Posterior cingulate gyrus (tissue), 11 donors: Measurements from ENCODE around the gene ZNF318.
A peak's percentile ranks its signal among the peaks of the same experiment; 100 is the strongest.
"Not testable (repeated sequence)": the region's sequence is repeated elsewhere in the genome, so short reads cannot be mapped to it uniquely, and the experiment has no call there.

ENCODE experiments used
- DNase-seq, 10 donors: peaks; one replicate each; pipeline versions ENCODE4 v3.0.0 to v3.0.0-alpha.2; 2020 to 2021; ENCODE audit warnings: mixed read lengths in 3 of 10
- intact Hi-C: fragments of 100-400 bp; cut with DNase I; formaldehyde crosslinking; loops from one replicate; pipeline ENCODE4 v1.15.1; 2023

Gene ZNF318

DNA sequence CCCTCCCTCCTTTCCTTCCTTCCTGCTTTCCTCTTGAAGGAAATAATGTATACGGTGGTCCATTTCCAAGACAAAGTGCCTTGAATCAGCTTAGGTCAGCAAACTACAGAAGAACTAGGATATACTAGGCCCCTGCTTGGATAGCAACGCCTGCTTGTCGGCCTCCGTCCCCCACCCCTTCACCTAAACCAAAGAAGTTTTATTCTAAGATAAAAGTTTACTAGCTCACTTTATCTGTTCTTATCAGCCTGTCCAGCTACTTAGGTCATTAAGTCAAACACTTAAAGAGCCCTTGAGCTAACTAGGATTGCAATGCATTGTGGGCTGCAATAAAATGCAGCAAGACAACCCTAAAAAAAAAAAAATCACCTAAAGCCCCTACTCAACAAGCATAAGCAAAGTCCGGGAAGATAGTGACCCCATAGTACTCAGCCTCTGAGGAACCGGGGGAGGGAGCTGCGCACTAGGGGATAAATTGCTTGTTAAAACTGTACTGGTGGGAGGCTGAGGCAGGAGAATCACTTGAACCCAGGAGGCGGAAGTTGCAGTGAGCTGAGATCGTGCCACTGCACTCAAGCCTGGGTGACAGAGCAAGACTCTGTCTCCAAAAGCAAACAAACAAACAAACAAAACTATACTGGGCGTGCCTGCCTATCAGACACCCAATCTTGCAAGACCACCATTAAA, 21.4 kb upstream of the ZNF318 start:
- DNase-seq, intact Hi-C loops: not testable (repeated sequence)

DNA sequence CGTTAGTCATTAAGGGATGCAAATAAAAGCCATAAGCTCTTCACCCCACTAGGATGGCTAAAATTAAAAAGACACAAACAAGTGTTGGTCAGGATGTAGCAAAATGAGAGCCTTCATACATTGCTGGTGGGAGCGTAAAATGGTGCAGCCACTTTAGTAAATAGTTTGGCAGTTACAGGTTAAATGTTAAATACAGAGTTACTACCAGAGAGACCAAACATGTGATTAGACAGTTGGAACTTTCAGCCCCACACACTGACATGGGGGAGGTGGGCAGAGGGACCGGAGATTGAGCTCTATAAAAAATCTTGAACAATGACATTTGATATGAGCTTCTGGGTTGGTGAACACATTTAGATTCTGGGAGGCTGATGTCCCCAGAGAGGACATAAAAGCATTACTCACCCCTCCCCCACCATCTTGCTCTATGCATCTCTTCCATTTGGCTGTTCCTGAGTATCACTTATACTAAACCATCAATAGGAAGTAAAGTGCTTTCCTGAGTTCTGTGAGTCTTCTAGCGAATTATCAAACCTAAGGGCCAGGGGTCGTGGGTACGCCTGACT, 20.4 kb upstream of the ZNF318 start:
- no peak for DNase-seq
- intact Hi-C loops, result no loop called here

DNA sequence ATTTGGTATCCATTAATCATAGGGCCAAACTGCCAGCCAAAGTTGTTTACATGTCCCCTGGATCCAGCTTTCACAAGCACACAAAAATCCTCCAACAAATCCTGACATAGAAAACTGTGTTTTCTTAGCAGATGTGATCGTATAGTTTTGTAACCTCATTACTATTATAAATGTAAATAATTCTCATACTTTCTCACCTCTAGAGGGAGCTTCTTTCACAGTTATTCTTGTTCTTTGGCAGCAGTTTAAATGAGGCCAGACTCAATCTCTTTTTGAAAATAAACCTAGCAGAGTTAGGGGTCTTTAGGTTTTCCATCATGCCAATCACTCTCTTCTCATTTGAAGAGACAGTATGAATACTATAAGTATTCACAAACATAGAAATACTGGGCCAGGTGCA, 17.0 kb upstream of the ZNF318 start:
- intact Hi-C loops, result no loop called here
- no peak for DNase-seq

DNA sequence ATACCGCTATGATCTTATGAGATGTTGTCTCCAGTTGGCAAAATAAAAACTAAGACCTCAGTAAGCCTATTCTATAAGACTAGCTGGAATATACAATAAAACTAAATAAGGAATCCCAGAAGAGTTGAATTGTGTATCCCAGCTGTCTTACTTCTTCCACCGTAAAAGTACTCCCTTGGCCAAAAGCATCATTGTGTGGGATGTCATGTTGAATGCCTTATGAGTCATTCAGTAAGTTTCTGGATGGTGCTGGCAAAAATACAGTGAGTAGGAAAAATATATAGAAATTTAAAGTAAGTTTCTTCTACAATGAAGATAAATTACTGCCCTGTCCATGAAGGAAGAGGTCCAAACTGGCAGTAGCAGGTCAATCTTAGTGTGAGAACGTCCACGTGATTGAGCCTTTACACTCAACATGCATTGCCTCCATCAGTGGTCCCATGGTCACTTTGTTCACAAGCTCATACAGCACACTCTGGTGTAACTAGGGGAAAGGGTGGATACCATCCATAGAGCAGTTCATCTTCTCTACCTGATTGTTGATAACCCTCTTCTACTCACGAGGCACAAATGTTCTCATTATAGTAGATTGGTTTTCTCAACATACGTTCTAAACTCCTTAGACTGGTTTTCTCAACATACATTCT, 13.7 kb upstream of the ZNF318 start:
- intact Hi-C loops, result no loop called here

DNA sequence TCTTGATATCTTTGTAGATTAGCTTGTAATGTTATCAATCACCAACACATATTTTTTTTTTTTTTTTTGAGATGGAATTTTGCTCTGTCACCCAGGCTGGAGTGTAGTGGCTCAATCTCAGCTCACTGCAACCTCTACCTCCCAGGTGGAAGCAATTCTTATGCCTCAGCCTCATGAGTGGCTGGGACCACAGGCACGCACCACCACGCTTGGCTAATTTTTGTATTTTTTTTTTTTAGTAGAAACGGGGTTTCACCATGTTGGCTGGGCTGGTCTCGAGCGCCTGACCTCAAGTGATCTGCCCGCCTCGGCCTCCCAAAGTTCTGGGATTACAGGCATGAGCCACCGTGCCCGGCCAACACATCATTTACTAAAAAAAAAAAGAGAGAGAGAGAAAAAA, 11.4 kb upstream of the ZNF318 start:
- DNase-seq, intact Hi-C loops: not testable (repeated sequence)

More for the DNA sequence above, 13.7 kb upstream of the ZNF318 start:
- no peak for DNase-seq

DNA sequence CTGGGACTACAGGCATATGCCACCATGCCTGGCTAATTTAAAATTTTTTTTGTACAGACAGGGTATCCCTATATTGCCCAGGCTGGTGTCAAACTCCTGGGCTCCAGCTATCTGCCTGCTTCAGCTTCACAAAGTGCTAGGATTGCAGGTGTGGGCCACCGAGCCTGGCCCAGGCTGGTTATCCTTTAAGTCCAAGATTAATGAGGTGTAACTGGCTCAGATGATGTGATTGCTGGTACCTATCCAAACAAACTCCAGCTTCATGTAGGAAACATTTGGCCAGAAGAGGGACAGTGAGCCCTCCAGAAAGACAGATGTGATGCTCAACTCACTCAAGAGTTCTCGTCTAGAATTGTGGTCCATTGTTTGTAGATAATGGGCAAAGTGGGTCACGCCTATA, 9.2 kb upstream of the ZNF318 start:
- intact Hi-C loops, result loop anchor here (10.0 kb wide), 1 partner anchor 46 kb away; the partner anchor contains the start of gene ABCC10
- DNase-seq, result no peak

DNA sequence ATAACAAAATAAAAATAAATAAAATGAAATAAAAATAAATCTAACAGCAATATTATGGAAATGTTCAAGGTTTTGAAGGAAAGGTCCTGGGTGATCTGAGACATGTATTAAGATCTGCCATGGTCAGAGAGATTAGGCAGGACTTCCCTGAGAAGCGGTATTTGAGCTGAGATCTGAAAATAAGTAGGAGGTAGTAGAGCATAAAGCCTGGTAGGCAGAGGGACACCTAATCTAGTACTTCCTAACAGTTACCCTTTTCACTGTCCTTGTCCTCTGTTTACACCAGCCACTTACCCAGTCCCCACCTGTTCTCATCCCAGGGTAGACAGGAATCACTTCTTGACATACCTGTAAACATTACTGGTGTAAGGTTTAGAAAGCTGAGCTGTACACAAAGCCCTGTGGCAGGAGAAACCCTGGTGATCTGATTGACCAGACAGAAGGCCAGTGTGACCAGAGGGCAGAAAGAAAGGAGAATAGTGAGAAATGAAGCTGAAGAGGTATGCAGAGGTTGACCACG, 8.3 kb upstream of the ZNF318 start:
- DNase-seq, result no peak
- intact Hi-C loops, result loop anchor here (10.0 kb wide), 1 partner anchor 47 kb away; the partner anchor contains the start of gene ABCC10

DNA sequence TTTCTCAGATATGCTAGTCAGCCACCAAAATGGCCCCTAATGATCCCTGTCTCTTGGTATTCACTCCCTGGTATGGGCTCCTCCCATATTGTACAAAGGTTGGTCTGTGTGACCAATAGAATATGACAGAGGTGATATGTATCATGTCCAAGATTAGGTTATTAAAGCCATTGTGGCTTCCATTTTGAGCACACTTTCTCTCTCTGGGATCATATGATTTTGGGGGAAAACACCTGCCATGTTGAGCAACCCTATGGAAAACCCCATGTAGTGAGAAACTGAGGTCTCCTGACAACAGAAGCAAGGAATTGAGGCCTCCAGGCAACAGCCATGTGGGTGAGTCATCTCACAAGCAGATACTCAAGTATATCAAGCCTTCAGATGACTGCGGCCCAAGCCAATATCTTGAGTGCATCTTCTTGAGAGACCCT, 7.1 kb upstream of the ZNF318 start:
- DNase-seq, result no peak
- intact Hi-C loops, result loop anchor here (10.0 kb wide), 1 partner anchor 48 kb away; the partner anchor contains the start of gene ABCC10

DNA sequence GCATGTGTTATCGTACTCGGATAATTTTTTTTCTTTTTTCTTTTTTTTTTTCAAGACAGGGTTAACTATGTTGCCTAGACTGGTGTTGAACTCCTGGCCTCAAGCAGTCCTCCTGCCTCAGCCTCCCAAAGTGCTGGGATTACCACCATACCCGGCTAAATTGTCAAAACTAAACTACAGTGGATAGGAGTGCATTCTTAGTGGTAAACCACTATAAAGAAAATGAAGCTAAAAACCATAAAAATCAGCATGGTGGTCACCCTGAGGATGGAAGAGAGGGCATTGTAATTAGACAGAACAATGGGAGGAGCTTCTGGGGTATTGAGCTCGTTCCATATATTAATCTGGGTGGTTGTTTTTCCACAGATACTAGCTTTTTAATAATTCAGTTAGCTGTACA, 6.2 kb upstream of the ZNF318 start:
- no peak for DNase-seq
- intact Hi-C loops, result loop anchor here (10.0 kb wide), 1 partner anchor 49 kb away; the partner anchor contains the start of gene ABCC10

DNA sequence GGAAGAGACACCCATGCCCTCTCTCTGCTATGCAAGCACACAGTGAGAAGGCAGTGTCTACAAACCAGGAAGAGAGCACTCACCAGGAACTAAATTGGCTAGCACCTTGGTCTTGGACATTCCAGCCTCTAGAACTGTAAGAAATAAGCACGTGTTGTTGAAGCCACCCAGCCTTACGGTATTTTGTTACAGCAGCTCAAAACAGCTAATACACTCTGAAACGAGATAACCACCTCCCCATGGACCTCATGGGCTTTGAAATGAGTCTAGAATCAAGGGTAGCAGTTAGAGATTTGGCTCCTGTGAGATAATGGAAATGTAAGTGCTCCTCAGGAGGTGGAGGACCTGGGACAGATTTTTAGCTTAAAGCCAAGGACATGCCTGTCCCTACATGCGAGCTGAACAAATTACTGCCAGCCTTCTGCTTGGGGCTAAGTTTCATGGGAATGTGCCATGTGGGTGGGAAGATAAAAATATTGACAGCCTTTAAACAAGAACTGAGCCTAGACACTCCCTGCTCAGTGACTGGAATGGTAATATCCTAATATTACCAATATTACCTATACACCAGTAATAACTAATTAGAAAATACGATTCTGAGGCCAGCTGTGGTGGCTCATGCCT, 3.9 kb upstream of the ZNF318 start:
- intact Hi-C loops, result loop anchor here (10.0 kb wide), 1 partner anchor 51 kb away; the partner anchor contains the start of gene ABCC10

DNA sequence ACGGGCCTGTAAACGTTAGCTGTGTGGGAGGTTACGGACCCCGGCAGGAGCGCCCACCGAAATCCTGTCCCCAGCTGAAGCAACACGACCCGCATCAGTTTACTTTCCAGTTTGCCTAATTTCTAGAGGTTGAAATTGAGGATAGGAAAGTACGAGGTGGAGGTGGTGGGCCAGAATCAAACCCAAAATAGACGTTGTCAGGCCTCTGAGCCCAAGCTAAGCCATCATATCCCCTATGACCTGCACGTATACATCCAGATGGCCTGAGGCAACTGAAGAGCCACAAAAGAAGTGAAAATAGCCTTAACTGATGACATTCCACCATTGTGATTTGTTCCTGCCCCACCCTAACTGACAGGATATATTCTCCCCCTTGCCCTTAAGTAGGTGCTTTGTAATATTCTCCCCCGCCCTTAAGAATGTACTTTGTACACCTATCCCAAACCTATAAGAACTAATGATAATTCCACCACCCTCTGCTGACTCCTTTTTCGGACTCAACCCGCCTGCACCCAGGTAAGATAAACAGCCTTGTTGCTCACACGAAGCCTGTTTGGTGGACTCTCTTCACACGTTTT, 645 bp upstream of the ZNF318 start:
- intact Hi-C loops, result loop anchor here (10.0 kb wide), 1 partner anchor 55 kb away; the partner anchor contains the start of gene ABCC10

More for the DNA sequence above, 3.9 kb upstream of the ZNF318 start:
- no peak for DNase-seq

DNA sequence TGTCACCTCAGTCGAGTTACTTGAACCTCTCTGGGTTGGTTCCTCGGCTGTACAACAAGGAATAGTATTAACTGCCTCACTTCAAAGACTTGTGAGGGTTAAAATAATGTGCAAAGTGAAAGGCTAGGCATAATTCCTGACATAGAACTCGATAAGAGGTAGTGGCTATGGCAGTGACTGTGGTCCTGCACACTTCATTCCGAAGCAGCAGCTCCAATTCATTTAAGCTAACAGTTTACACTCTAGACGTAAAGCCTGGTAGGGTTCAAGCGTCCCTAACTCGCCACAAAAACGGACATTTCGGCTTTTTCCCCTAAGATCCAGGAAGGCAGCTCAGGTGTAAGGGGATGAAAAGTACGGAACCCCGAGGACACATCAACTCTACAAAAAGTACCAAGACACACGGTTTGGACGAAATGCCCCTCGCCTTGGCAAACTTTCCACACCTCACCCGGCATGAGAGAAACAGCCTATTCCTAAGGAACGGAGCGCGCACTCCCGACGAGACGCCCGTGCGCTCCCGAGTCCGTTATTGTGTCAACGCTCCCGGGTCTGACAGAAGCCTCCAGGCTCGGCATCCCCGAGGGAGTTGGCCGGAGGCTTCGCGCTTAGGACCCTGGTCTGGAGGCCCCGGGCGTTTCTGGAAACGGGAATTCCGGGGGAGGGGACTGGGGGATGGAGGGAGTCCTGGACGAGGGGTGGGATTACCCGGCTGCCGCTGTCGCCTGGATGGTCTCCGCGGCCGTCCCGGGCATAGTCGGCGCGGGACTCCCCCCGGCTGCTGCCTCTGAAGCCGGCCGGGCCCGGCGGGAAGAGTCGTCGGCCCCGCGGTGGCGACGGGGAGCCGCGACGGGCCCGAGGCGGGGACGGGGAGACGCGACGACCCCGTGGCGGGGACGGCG, 937 bp downstream of the ZNF318 start:
- DNase-seq, result peak in 9 of 10 donors; percentile 15 to 91 (median 28)
- intact Hi-C loops, result loop anchor here (5.0 kb wide), 2 partner anchors 149 to 196 kb away; partner anchors contain the start of genes POLR1C, SRF and YIPF3

More for the DNA sequence above, 645 bp upstream of the ZNF318 start:
- not testable (repeated sequence) for DNase-seq

DNA sequence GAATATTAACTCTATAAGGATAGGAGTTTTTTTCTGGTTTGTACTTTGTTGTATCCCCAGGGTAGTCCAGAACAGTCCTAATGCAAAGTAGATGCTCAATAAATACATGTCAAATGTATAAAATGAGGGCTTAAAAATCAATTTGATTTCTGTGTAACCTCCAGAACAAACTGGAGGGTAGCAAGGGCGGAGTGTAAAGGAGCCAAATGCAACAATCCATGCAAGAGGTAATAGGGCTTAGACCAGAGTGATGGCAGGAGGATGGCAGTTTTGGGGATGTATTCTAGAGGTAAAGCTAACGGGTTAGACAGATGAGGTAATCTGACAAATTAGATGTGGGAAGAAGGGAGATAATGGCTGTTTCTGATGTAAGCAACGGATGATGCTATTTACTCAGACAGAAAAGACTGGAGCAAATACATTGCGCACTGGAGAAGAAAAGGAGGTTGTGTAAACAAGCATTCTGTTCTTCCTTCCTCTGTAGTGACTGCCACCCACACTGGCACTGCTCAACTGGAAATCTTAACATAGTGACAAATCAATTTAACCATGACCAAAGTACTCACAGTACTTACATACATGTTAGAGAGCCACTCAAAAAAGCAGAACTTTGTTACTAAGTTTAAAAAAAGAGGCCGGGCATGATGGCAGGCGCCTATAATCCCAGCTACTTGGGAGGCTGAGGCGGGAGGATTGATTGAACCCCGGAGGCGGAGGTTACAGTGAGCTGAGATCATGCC, 2.0 kb downstream of the ZNF318 start:
- no peak for DNase-seq
- intact Hi-C loops, result loop anchor here (5.0 kb wide), 2 partner anchors 150 to 195 kb away; partner anchors contain the start of genes POLR1C, SRF and YIPF3

DNA sequence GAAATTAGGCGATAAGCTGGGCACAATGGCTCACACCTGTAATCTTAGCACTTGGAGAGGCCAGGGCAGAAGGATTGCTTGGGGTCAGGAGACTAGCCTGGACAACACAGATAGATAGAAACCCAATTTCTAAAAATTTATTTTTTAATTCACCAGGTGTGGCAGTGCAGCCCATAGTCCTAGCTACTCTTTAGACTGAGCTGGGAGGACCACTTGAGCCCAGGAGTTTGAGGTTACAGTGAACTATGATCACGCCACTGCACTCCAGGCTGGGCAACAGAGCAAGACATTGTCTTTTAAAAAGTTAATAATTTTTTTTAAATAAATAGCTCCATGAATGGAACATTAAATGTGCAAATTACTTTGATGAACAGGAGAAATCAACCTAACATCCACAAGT, 8.2 kb downstream of the ZNF318 start:
- intact Hi-C loops, result no loop called here
- no peak for DNase-seq

DNA sequence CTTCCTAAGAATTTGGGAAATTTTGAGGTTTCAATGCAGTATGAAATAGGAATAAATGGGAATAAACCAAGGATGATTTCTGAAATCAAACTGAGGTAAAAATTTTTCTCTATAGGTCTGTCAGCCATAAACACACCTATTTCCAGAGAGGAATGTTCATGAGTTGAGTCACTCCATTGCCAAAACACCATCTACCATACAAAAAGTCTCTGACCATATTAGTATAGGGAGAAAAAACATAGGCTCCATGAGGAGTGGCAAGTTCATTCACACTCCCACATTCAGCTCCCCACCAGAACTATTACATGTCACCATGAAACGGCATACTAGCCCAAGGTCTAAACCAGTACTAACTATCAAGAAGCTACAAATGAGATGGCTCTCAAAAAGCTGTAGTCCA, 9.6 kb downstream of the ZNF318 start:
- DNase-seq, result no peak
- intact Hi-C loops, result no loop called here

DNA sequence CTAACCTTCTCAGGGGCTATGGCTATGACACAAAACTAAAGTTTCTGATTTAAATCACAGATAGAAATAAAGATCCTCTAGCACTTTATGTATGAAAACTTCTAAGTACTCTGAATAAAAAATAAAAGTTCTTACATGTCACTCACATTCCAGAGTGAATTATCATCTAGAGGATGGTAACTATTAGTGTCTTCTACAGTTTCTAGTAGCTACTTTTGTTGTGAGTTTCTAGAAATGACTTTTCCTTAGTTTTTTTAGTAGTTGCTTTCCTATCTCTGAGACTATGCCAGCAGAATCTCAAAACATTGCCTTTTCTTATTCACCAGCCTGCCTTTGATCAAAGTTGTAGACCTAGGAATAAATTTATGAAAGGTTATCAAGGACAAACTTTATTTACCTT, 10.1 kb downstream of the ZNF318 start:
- intact Hi-C loops, result no loop called here
- no peak for DNase-seq

DNA sequence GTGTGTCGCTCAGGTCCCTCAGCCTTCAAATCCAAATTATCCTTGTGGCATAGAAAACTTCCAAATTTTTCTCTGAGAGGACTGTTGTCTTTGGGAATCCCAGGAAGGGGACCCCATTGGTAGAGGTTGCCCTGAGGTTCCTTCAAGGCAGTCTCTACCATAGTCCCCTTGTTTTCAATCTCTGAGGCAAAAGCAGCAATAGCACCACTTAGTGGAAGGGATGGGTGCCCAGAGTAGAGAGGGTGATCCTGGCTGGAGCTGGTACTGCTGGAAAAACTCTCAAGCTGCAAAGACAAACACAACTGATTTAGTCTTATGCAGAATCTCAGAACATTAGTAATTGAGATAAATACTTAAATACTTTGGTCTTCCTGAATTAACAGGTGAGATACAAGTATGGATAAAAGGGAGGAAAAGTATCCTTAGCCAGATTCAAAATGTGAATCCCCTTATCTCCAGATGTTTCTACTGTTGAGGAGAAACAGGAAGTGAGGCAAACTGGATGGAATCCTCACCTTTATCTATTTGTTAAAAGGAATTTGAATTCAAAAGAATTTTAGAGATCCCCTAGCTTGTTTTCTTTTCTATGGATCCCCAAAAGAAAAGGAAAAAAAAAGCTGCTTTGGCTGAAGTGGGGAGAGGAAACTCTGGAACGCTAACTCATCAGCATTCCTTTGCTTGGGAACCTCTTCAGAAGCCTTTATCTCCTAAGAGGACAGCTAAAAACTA, 13.4 kb downstream of the ZNF318 start:
- no peak for DNase-seq
- intact Hi-C loops, result no loop called here

DNA sequence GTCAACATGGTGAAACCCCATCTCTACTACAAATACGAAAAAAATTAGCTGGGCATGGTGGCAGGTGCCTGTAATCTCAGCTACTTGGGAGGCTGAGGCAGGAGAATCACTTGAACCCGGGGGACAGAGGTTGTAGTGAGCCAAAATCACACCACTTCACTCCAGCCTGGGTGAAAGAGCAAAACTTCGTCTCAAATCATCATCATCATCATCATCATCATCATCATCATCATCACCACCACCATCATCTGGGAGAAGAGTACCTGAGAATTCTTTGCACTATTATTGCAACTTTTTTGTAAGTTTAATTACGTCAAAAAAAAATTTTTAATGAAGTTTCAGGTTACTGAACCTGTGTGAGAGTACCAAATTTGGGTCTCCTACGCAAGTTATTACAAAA, 17.5 kb downstream of the ZNF318 start:
- intact Hi-C loops, DNase-seq: not testable (repeated sequence)
